AG10803 (cell line): ENCODE data around the gene GATA6.
"Not testable (repeated sequence)": the region's sequence is repeated elsewhere in the genome, so short reads cannot be mapped to it uniquely, and the experiment has no call there.

Source experiments
- DNase-seq: peaks from one replicate; pipeline ENCODE4 v3.0.0; 2010; ENCODE audit warnings: low read depth
- H3K4me3 ChIP-seq: 2 replicates; pipeline ENCODE4 v1.5.1; 2011; ENCODE audit warnings: mild to moderate bottlenecking, low read length, control low read depth
- TF ChIP-seq, protein P1 (sequence below): conservative IDR thresholded peaks from 2 replicates; pipeline ENCODE4 v1.5.1; 2011; ENCODE audit warnings: mild to moderate bottlenecking, low read length, control low read depth, inconsistent platforms

GATA6 gene

DNA sequence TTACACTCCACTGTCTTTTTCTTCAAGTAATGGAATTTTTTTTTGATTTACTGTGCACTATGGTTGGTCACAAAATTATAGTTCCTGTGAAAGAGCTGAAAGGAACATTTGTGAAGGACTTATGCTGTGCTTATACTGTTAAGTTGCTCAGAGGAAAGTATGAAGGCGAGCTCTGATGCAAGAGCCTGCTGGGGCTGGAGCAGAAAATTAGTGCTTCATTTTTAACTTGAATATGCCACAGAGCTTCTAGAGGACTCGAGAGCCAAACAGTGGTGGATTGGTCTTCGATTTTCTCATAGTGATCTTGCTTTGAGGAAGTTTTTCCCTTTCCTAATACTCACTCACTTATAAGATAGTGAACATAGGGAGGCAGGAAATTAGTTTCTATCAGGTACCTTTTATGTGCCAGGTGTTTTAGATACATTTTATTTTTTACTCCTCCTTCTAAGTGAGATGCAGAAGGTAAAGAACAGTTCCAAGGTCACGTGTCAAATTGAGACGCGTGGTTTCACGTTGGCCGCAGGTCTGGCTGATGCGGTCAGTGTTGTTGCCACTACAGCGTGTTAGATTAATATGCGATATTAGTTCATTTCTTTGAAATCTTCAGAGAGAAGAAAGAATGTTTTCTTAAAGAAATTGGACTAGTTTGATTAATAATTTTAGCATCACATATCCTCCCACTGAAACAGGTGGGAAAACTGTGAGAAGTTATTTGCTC lies 20.2 kb downstream of the GATA6 start:
- TF ChIP-seq, protein P1, sequence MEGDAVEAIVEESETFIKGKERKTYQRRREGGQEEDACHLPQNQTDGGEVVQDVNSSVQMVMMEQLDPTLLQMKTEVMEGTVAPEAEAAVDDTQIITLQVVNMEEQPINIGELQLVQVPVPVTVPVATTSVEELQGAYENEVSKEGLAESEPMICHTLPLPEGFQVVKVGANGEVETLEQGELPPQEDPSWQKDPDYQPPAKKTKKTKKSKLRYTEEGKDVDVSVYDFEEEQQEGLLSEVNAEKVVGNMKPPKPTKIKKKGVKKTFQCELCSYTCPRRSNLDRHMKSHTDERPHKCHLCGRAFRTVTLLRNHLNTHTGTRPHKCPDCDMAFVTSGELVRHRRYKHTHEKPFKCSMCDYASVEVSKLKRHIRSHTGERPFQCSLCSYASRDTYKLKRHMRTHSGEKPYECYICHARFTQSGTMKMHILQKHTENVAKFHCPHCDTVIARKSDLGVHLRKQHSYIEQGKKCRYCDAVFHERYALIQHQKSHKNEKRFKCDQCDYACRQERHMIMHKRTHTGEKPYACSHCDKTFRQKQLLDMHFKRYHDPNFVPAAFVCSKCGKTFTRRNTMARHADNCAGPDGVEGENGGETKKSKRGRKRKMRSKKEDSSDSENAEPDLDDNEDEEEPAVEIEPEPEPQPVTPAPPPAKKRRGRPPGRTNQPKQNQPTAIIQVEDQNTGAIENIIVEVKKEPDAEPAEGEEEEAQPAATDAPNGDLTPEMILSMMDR: no peak
- H3K4me3 ChIP-seq: no peak overlapping the region
- DNase-seq: no peak

DNA sequence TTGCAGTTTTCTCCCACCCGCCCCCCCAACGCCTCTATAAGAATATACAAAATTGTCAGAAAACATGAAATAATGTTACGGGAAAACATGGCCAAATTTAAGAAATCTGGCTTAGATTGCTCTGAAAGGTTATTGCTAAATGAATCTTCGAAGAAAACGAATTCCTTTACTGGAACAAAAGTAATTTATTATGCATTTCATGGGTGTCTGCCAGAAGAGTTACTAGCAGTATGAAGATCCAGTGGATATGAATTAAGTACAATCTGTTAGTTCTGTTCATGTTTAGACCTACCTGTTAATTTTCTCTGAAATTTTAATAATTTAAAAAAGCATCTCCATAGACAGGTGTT lies 21.9 kb downstream of the GATA6 start:
- TF ChIP-seq, protein P1: no peak
- DNase-seq: no peak
- H3K4me3 ChIP-seq: no peak overlapping the region

DNA sequence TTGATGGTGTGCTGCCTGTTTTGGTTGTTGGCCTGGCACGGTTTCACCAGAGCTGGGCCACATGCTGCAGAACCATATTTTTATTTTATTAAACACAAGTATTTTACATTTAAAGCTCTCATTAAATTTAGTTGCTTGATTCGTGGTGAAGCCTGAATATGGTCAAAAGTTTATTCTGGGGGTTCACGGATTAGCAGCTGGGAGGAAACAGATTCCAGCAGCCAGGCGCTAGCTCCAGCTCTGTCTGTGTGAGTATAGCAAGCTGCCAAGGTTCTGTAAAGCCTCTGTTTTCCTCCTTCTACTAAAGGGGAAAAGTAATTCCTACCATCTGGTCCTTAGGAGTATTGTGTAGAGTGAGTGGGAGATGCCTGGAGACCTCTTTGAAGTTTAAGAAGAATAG lies 22.5 kb downstream of the GATA6 start:
- TF ChIP-seq, protein P1: no peak
- no peak for DNase-seq
- H3K4me3 ChIP-seq: no peak overlapping the region

DNA sequence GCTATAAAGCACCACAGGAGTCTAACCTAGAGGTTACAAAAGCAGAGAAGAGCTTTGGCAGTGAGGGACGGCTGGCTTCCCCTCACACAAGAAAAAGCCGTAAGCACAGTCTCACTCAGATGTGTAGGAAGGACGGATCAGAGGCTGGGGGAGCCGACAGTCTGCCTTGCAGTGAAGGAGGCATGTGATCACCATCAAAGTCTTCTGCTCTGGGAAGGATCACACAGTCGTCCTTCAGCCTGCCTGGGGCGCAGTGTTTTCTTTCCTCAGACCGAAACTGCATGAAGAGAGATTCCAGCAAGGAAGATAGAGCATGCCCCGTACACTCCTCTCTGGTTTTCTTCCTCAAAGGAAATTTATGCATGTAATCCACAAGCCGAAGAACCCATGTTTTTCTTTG lies 24.1 kb downstream of the GATA6 start:
- TF ChIP-seq, protein P1: no peak
- no peak for DNase-seq
- no peak overlapping the region for H3K4me3 ChIP-seq

- DNase-seq: no peak
- H3K4me3 ChIP-seq: no peak overlapping the region
- TF ChIP-seq, protein P1: no peak
Observed at GRCh38 chr18:22194151-22194598, 24.8 kb downstream of the GATA6 start.

GRCh38 chr18:22195052-22195451 lies 25.7 kb downstream of the GATA6 start:
- DNase-seq: no peak
- TF ChIP-seq, protein P1: no peak
- no peak overlapping the region for H3K4me3 ChIP-seq

- H3K4me3 ChIP-seq, DNase-seq: not testable (repeated sequence)
Observed at GRCh38 chr18:22196943-22197342, 27.6 kb downstream of the GATA6 start.
